Astrocyte (in vitro differentiated cells and primary cell): ENCODE measurements around the gene ZKSCAN1. TPM values are rescaled to one million over a fixed set of nuclear protein-coding genes. Genes with fewer than 3 reads are reported as not detected.
A peak's percentile ranks its signal among the peaks of the same experiment; 100 is the strongest.

Source experiments
- DNase-seq: peaks from one replicate; pipeline ENCODE4 v3.0.0-alpha.2; 2010; ENCODE audit warnings: low read depth
- FAIRE-seq: peaks from 2 replicates; lab custom pipeline; 2011; peaks lifted over from hg19 to GRCh38; lab: Jason Lieb, UNC
- H2AFZ ChIP-seq: 2 replicates; pipeline ENCODE4 v1.6.0; 2012; ENCODE audit warnings: low read depth, low read length, inconsistent platforms
- H3K27ac ChIP-seq: 2 replicates; pipeline ENCODE4 v1.5.1; 2011; ENCODE audit warnings: low read depth, low read length, inconsistent platforms
- H3K27me3 ChIP-seq: 2 replicates; pipeline ENCODE4 v1.6.0; 2011; ENCODE audit warnings: low read length, inconsistent platforms; ENCODE audit not compliant: insufficient read depth
- H3K36me3 ChIP-seq: 2 replicates; pipeline ENCODE4 v1.5.1; 2011; ENCODE audit warnings: low read length, inconsistent platforms; ENCODE audit not compliant: insufficient read depth
- H3K4me1 ChIP-seq: 2 replicates; pipeline ENCODE4 v1.5.1; 2011; ENCODE audit warnings: low read length, inconsistent platforms; ENCODE audit not compliant: insufficient read depth
- H3K4me2 ChIP-seq: 2 replicates; pipeline ENCODE4 v1.6.0; 2012; ENCODE audit warnings: low read length, inconsistent platforms
- H3K4me3 ChIP-seq: 2 replicates; pipeline ENCODE4 v1.5.1; 2011; ENCODE audit warnings: low read depth, mild to moderate bottlenecking, low read length, inconsistent platforms; ENCODE audit not compliant: insufficient read depth
- H3K79me2 ChIP-seq: 2 replicates; pipeline ENCODE4 v1.6.0; 2012; ENCODE audit warnings: mild to moderate bottlenecking, low read length, inconsistent platforms; ENCODE audit not compliant: insufficient read depth
- H3K9ac ChIP-seq: 2 replicates; pipeline ENCODE4 v1.6.0; 2012; ENCODE audit warnings: mild to moderate bottlenecking, low read length, inconsistent platforms
- H3K9me3 ChIP-seq: 2 replicates; pipeline ENCODE4 v1.5.1; 2012; ENCODE audit warnings: low read depth, mild to moderate bottlenecking, low read length, inconsistent platforms; ENCODE audit not compliant: insufficient read depth
- H4K20me1 ChIP-seq: 2 replicates; pipeline ENCODE4 v1.6.0; 2012; ENCODE audit warnings: low read length, inconsistent platforms; ENCODE audit not compliant: insufficient read depth
- H3K27ac Mint-ChIP-seq: one replicate; pipeline ENCODE4 v1.8.0; 2021; ENCODE audit warnings: mild to moderate bottlenecking, mixed read lengths; ENCODE audit not compliant: unreplicated experiment
- H3K27me3 Mint-ChIP-seq: one replicate; pipeline ENCODE4 v1.8.0; 2021; ENCODE audit warnings: low read depth, mixed read lengths; ENCODE audit not compliant: unreplicated experiment
- H3K36me3 Mint-ChIP-seq: one replicate; pipeline ENCODE4 v1.8.0; 2021; ENCODE audit warnings: low read depth, mixed read lengths; ENCODE audit not compliant: unreplicated experiment
- H3K4me1 Mint-ChIP-seq: one replicate; pipeline ENCODE4 v1.8.0; 2021; ENCODE audit warnings: low read depth, mixed read lengths; ENCODE audit not compliant: unreplicated experiment
- H3K4me3 Mint-ChIP-seq: one replicate; pipeline ENCODE4 v1.8.0; 2021; ENCODE audit warnings: mild to moderate bottlenecking, moderate library complexity, mixed read lengths; ENCODE audit not compliant: unreplicated experiment
- H3K9me3 Mint-ChIP-seq: one replicate; pipeline ENCODE4 v1.8.0; 2021; ENCODE audit warnings: mild to moderate bottlenecking, mixed read lengths; ENCODE audit not compliant: unreplicated experiment
- EZH2 ChIP-seq: IDR thresholded peaks from 2 replicates; pipeline ENCODE4 v1.6.1; 2012; ENCODE audit warnings: mild to moderate bottlenecking, low read length, inconsistent platforms; ENCODE audit not compliant: insufficient read depth
- total RNA-seq: library from RNA; stranded (reverse); gene quantifications from 2 replicates; pipeline ENCODE4 v1.2.1, GENCODE V29; 2021
- TF ChIP-seq, protein P1 (sequence below): IDR thresholded peaks from 2 replicates; pipeline ENCODE4 v1.5.1; 2011; ENCODE audit warnings: low read depth, mild to moderate bottlenecking, inconsistent platforms, low read length, moderate library complexity; ENCODE audit not compliant: insufficient read depth

The ZKSCAN1 gene
- total RNA-seq, 1 donor from 2014 or later = 70.8 TPM

DNA sequence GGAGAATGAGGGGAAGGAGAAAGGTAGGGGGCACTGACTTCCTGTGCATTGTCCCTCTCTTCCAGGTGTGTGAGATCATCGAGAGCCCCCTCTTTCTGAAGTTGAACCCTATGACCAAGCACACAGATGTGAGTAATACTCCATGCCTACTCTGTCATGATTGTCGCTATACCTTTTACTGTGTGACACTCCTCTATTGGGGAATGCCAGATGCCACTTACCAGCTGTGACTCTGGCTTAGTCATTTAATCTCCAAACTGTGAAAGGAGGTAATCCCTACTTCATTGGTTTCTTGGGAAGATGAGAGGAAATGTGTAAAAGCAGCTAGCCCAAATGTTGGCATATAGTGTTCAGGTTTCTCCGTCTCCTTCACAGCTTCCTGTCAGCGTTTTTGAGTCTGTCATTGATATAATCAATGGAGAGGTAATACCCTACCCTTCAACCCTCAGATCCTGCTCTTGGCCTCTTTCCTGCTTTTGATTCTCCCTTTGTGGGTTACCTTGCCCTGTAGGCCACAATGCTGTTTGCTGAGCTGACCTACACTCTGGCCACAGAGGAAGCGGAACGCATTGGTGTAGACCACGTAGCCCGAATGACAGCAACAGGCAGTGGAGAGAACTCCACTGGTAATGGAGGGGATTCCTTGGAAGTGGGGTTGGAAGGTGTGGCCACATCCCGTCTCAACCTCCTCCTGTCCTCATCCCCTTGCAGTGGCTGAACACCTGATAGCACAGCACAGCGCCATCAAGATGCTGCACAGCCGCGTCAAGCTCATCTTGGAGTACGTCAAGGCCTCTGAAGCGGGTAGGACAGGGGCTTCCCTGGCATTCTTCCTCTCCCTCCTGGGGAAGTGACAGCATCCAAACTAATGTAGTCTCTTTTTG is 75.4 kb downstream of the ZKSCAN1 start:
- peaks cover 68% of the 10 kb centered on the region for H3K79me2 ChIP-seq

More for the DNA sequence above, 75.4 kb downstream of the ZKSCAN1 start:
- Histone ChIP-seq H3K4me2 (peak overlapping the region; percentile 94), H3K27me3 (no peaks in the 10 kb centered on the region), H4K20me1 (peaks cover 45% of the 10 kb centered on the region), H3K9me3 (no peaks in the 10 kb centered on the region), H3K36me3 (peaks cover 52% of the 10 kb centered on the region), H2AFZ (no peak overlapping the region), H3K4me3 (no peak overlapping the region), H3K4me1 (peaks cover 60% of the 10 kb centered on the region), H3K27ac (peak overlapping the region; percentile 43), H3K9ac (peak overlapping the region; percentile 25)
- Mint-ChIP-seq H3K4me3 (peak overlapping the region; percentile 95), H3K27ac (peak overlapping the region; percentile 58), H3K36me3 (peaks cover 26% of the 10 kb centered on the region), H3K27me3 (no peaks in the 10 kb centered on the region), H3K9me3 (no peaks in the 10 kb centered on the region), H3K4me1 (peaks cover 11% of the 10 kb centered on the region)
- FAIRE-seq (no peak), DNase-seq (no peak)
- TF ChIP-seq EZH2 = no peak
- TF ChIP-seq, protein P1, sequence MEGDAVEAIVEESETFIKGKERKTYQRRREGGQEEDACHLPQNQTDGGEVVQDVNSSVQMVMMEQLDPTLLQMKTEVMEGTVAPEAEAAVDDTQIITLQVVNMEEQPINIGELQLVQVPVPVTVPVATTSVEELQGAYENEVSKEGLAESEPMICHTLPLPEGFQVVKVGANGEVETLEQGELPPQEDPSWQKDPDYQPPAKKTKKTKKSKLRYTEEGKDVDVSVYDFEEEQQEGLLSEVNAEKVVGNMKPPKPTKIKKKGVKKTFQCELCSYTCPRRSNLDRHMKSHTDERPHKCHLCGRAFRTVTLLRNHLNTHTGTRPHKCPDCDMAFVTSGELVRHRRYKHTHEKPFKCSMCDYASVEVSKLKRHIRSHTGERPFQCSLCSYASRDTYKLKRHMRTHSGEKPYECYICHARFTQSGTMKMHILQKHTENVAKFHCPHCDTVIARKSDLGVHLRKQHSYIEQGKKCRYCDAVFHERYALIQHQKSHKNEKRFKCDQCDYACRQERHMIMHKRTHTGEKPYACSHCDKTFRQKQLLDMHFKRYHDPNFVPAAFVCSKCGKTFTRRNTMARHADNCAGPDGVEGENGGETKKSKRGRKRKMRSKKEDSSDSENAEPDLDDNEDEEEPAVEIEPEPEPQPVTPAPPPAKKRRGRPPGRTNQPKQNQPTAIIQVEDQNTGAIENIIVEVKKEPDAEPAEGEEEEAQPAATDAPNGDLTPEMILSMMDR = no peak

Other genes starting within 250 kb of the ZKSCAN1 start
- gene CYP3A4, start 231.4 kb upstream of the ZKSCAN1 start, total RNA-seq = not detected in 2 replicates
- not detected in 2 replicates for gene CYP3A43, start 187.6 kb upstream of the ZKSCAN1 start, total RNA-seq
- not detected in 2 replicates for gene OR2AE1, start 138.6 kb upstream of the ZKSCAN1 start, total RNA-seq
- gene TRIM4, start 96.1 kb upstream of the ZKSCAN1 start, total RNA-seq = 4.1 and 4.6 TPM in 2 replicates
- not detected in 2 replicates for gene GJC3, start 86.0 kb upstream of the ZKSCAN1 start, total RNA-seq
- gene AZGP1, start 39.6 kb upstream of the ZKSCAN1 start, total RNA-seq = not detected in 2 replicates
- gene ZSCAN21, start 34.2 kb downstream of the ZKSCAN1 start, total RNA-seq = 10.1 and 11.1 TPM in 2 replicates
- 24.0 TPM in 2 replicates for gene ZNF3, start 66.1 kb downstream of the ZKSCAN1 start, total RNA-seq
- 87.9 and 95.3 TPM in 2 replicates for gene COPS6, start 73.4 kb downstream of the ZKSCAN1 start, total RNA-seq
- gene MCM7, start 85.8 kb downstream of the ZKSCAN1 start, total RNA-seq = 39.7 and 55.2 TPM in 2 replicates
- 14.7 and 15.5 TPM in 2 replicates for gene AP4M1, start 86.0 kb downstream of the ZKSCAN1 start, total RNA-seq
- gene TAF6, start 103.8 kb downstream of the ZKSCAN1 start, total RNA-seq = 35.7 and 47.0 TPM in 2 replicates
- 16.4 and 18.5 TPM in 2 replicates for gene CNPY4, start 104.0 kb downstream of the ZKSCAN1 start, total RNA-seq
- 2.3 and 2.7 TPM in 2 replicates for gene MBLAC1, start 111.4 kb downstream of the ZKSCAN1 start, total RNA-seq
- gene LAMTOR4, start 133.3 kb downstream of the ZKSCAN1 start, total RNA-seq = 59.9 and 62.7 TPM in 2 replicates
- 18.7 and 19.5 TPM in 2 replicates for gene TRAPPC14, start 143.1 kb downstream of the ZKSCAN1 start, total RNA-seq
- 3.1 and 3.4 TPM in 2 replicates for gene GAL3ST4, start 153.0 kb downstream of the ZKSCAN1 start, total RNA-seq
- 6.5 and 7.6 TPM in 2 replicates for gene GPC2, start 161.8 kb downstream of the ZKSCAN1 start, total RNA-seq
- 0.34 and 0.36 TPM in 2 replicates for gene STAG3, start 162.3 kb downstream of the ZKSCAN1 start, total RNA-seq
- gene PVRIG, start 204.4 kb downstream of the ZKSCAN1 start, total RNA-seq = not detected in 2 replicates